ENCODE results near the gene HNRNPUL1. TPM values are rescaled to one million over a fixed set of nuclear protein-coding genes. Genes with fewer than 3 reads are reported as not detected.
A peak's percentile ranks its signal among the peaks of the same experiment; 100 is the strongest.

HNRNPUL1 gene
- total and polyA plus RNA-seq, 9 of the 15 experiments (the other 6 are each of a cell fraction or from before 2014, with no cell fraction given) = 7.3 to 211 (median 85.0) TPM

DNA sequence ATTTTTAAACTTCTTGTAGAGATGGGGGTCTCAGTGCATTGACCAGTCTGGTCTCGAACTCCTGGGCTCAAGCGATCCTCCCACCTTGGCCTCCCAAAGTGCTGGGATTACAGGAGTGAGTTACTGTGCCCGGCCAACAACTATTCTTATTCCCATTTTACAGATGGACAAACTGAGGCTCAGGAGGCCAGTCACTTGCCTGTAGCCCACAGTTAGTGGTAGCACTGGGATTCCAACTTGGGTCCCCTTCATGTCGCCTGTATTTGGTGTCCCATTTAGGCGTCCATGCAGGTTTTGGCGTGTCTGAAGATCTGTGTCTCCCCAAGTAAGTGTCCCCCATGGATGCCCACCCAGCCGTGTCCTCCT, 45.9 kb upstream of the HNRNPUL1 start:
- ChIA-PET CTCF (ENCODE audit: low intra/inter-chr PET ratio) (no interaction called here), POLR2A (interaction anchor here (1.2 kb wide), 1 partner anchor 46 kb away, joined by 6 read pairs; the partner anchor contains the start of gene HNRNPUL1)
- H2AFZ ChIP-seq (ENCODE audit: low read depth, low read length) = peak overlapping the region; percentile 66; the same call in 1 of the 2 replicates
- peak overlapping the region in 1 of 2 experiments; percentile 74; a peak in 1 of 4 replicates for H3K9ac ChIP-seq (ENCODE audit: insufficient read depth in 1 of 2, low read depth in 2 of 2, low read length in 2 of 2)
- no peak for FAIRE-seq
- no peak overlapping the region for H3K4me3 ChIP-seq
- no peaks in the 10 kb centered on the region for H4K20me1 ChIP-seq (replicated peaks; ENCODE audit: control insufficient read depth, insufficient read depth, low read length)
- H3K27ac ChIP-seq (ENCODE audit: extremely low read depth, low read depth, low read length) = no peak overlapping the region; the same call in 2 of the 3 replicates
- TF ChIP-seq ZNF436 (CRISPR knock-in tag; IDR thresholded peaks at IDR 0.05) (no peak), HDAC2 (IDR thresholded peaks at IDR 0.05) (peak; percentile 67), RBM25 (IDR thresholded peaks at IDR 0.05; ENCODE audit: low read depth, low read length, severe bottlenecking) (peak; percentile 93), BCOR (IDR thresholded peaks at IDR 0.05) (peak; percentile 93), GABPB1 (CRISPR knock-in tag; IDR thresholded peaks at IDR 0.05) (peak; percentile 35; the same call in 1 of the 2 replicates), ZFX (CRISPR knock-in tag; IDR thresholded peaks at IDR 0.05) (0 out of 2 replicates have a peak, but pooled peaks have one; percentile 15), RCOR1 (IDR thresholded peaks at IDR 0.05; ENCODE audit: borderline replicate concordance in 1 of 2, low read depth in 2 of 2, low read length in 2 of 2) (peak in 1 of 2 experiments; percentile 57; a peak in 1 of 4 replicates), CBX1 (IDR thresholded peaks at IDR 0.05; ENCODE audit: low read depth) (peak; percentile 70; the same call in 1 of the 2 replicates), SMARCA5 (IDR thresholded peaks at IDR 0.05) (peak; percentile 76; the same call in 1 of the 2 replicates), TEAD1 (CRISPR knock-in tag; IDR thresholded peaks at IDR 0.05) (no peak), KDM1A (IDR thresholded peaks at IDR 0.05) (peak; percentile 77 to 90), RBM15 (IDR thresholded peaks at IDR 0.05; ENCODE audit: insufficient read depth, low read length) (no peak), ZNF232 (CRISPR knock-in tag; IDR thresholded peaks at IDR 0.05) (no peak), HNRNPL (IDR thresholded peaks at IDR 0.05; ENCODE audit: low read depth, low read length) (no peak), ADNP (tag; IDR thresholded peaks at IDR 0.05) (peak; percentile 95), HNRNPK (IDR thresholded peaks at IDR 0.05; ENCODE audit: low read depth, low read length, poor library complexity, severe bottlenecking) (no peak)
- H3K9me1 ChIP-seq (ENCODE audit: control insufficient read depth, insufficient read depth, low read length) = no peaks in the 10 kb centered on the region
- peaks cover 4 to 34% of the 10 kb centered on the region in 2 experiments; a peak in 3 of 5 replicates for H3K4me1 ChIP-seq (replicated peaks in 1 of 2; ENCODE audit: control insufficient read depth in 2 of 2, insufficient read depth in 2 of 2, low read length in 2 of 2)
- H3K36me3 ChIP-seq (ENCODE audit: control insufficient read depth, insufficient read depth, low read length) = no peaks in the 10 kb centered on the region
- H3K79me2 ChIP-seq (ENCODE audit: control insufficient read depth, insufficient read depth, low read length) = no peaks in the 10 kb centered on the region
- peaks cover 0 to 12% of the 10 kb centered on the region in 2 experiments; a peak in 2 of 5 replicates for H3K27me3 ChIP-seq (ENCODE audit: control insufficient read depth in 2 of 2, insufficient read depth in 2 of 2, low read length in 2 of 2)
- 35% methylated on average over 7 of the region's 7 CpGs for WGBS (ENCODE audit: insufficient coverage, low coverage, missing lambda C conversion rate)
- 0 out of 2 replicates have a peak overlapping the region, but pooled peaks have one; percentile 5 for H3K4me2 ChIP-seq (ENCODE audit: insufficient read depth, low read length)
- in situ Hi-C loops (cut with MboI) (no loop called here), intact Hi-C loops (cut with micrococcal nuclease) (no loop called here)
- DNase-seq (ENCODE audit: extremely low read depth in 1 of 4, low spot score in 3 of 4) = peak in 1 of 4 experiments; percentile 5
- BruUV-seq (replicated peaks) = no TSS peak
- H3K9me3 ChIP-seq (replicated peaks; ENCODE audit: control insufficient read depth, insufficient read depth, low read depth, low read length) = no peaks in the 10 kb centered on the region
- ATAC-seq = no peak

All from K562 (cell line).